Measurements from ENCODE around the gene MAPK10.

Gene MAPK10

DNA sequence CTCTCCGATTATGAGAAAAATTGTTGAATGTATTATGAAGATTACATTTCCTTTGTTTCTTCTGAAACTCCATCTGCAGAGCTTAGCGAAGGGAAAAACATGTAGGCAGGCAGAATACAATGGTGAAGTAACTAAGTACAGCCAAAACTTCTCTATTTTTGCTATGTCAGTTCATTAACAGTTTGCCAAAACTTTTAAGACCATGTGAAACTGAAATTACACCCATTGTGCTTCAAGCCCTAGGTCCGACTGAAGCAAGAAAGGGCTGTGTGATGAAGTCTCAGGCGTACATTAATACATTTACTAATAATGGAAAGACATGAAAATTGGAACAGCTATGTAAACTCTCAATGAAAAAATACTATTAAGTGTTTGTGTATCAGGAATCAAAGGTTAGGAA, 398.0 kb downstream of the MAPK10 start:
- DNase-seq = no peak

GRCh38 chr4:85956293-85956945, 403.4 kb downstream of the MAPK10 start:
- DNase-seq = no peak

GRCh38 chr4:85955620-85956292, 404.1 kb downstream of the MAPK10 start:
- DNase-seq = no peak

- DNase-seq = no peak
Observed at GRCh38 chr4:85953651-85954018, 406.2 kb downstream of the MAPK10 start.

GRCh38 chr4:85952972-85953650, 406.7 kb downstream of the MAPK10 start:
- no peak for DNase-seq

GRCh38 chr4:85952528-85952927, 407.3 kb downstream of the MAPK10 start:
- no peak for DNase-seq

DNA sequence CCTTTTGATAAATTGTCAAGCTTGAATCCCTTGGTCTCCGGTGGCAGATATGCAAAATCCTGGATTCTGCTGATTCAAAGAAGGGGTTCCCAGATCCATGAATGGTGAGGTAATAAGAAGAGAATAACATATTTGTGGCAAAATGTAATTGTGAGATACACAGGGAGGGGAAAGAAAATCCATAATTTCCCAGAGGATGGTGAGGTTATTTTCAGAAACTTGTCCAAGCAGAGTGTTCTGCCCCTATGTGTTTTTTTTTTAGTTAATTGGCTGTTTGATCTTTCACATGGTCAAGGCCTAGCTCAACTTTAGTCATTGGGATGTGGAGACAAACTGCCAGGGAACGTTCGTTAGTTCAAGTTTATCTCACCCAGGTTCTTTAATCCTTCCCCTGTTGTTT, 408.8 kb downstream of the MAPK10 start:
- no peak for DNase-seq

- no peak for DNase-seq
Observed at GRCh38 chr4:85946821-85947220, 413.0 kb downstream of the MAPK10 start.

DNA sequence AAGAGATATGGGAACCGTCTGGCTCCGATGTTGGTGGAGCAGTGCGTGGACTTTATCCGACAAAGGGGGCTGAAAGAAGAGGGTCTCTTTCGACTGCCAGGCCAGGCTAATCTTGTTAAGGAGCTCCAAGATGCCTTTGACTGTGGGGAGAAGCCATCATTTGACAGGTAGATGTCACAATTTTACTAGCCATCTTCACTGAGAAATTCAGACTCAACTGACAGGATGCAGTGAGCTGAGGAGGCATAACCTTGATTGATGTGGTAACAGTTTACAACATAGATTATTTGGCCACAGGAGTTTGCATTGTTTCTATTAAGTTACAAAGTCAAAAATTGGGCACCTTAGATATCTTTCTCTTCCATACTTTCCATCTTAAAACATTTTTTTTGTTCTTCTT, 417.7 kb downstream of the MAPK10 start:
- no peak for DNase-seq

GRCh38 chr4:85940151-85940550, 419.7 kb downstream of the MAPK10 start:
- no peak for DNase-seq
